Measurements from ENCODE around the gene GAGE2A. TPM values are rescaled to one million over a fixed set of nuclear protein-coding genes. Genes with fewer than 3 reads are reported as not detected.
"Not testable (repeated sequence)": the region's sequence is repeated elsewhere in the genome, so short reads cannot be mapped to it uniquely, and the experiment has no call there.

GAGE2A gene
- total RNA-seq, result not detected in 2 replicates
- not detected in 2 replicates for polyA plus RNA-seq

- not testable (repeated sequence) for H3K36me3 ChIP-seq; H3K27ac ChIP-seq; DNase-seq (ENCODE audit: low read depth in 1 of 2, low spot score in 1 of 2); H3K4me1 ChIP-seq (ENCODE audit: low read depth); H3K4me3 ChIP-seq; H3K27me3 ChIP-seq; H3K9me3 ChIP-seq (ENCODE audit: low read depth)
Measured at GRCh38 chrX:49589196-49589595, at the start of gene GAGE2A. TSS of gene GAGE2A (plus strand) at chrX:49589496. CDS start at chrX:49590651, 1,155 bp downstream.

GRCh38 chrX:49541433-49541832 lies 47.9 kb upstream of the GAGE2A start, which contains the start of gene GAGE12D:
TSS of gene GAGE12D (plus strand) at chrX:49541733. CDS start at chrX:49542888, 1,155 bp downstream.
- H3K4me3 ChIP-seq; H3K27ac ChIP-seq; H3K4me1 ChIP-seq (ENCODE audit: low read depth); H3K36me3 ChIP-seq; DNase-seq (ENCODE audit: low read depth in 1 of 2, low spot score in 1 of 2); H3K27me3 ChIP-seq; H3K9me3 ChIP-seq (ENCODE audit: low read depth): not testable (repeated sequence)

GRCh38 chrX:49550989-49551388 lies 38.3 kb upstream of the GAGE2A start, which contains the start of gene GAGE12E:
TSS of gene GAGE12E (plus strand) at chrX:49551289. CDS start at chrX:49552444, 1,155 bp downstream.
- H3K36me3 ChIP-seq; H3K4me1 ChIP-seq (ENCODE audit: low read depth); H3K9me3 ChIP-seq (ENCODE audit: low read depth); H3K27ac ChIP-seq; H3K4me3 ChIP-seq; H3K27me3 ChIP-seq; DNase-seq (ENCODE audit: low read depth in 1 of 2, low spot score in 1 of 2): not testable (repeated sequence)

GRCh38 chrX:49560542-49560941 lies 28.8 kb upstream of the GAGE2A start, which contains the start of gene GAGE12F:
TSS of gene GAGE12F (plus strand) at chrX:49560842. CDS start at chrX:49561997, 1,155 bp downstream.
- H3K4me1 ChIP-seq (ENCODE audit: low read depth); H3K9me3 ChIP-seq (ENCODE audit: low read depth); H3K27ac ChIP-seq; H3K27me3 ChIP-seq; H3K36me3 ChIP-seq; DNase-seq (ENCODE audit: low read depth in 1 of 2, low spot score in 1 of 2); H3K4me3 ChIP-seq: not testable (repeated sequence)

GRCh38 chrX:49568728-49569127 lies 20.6 kb upstream of the GAGE2A start:
- not testable (repeated sequence) for DNase-seq (ENCODE audit: low read depth in 1 of 2, low spot score in 1 of 2); H3K9me3 ChIP-seq (ENCODE audit: low read depth); H3K4me1 ChIP-seq (ENCODE audit: low read depth); H3K27ac ChIP-seq; H3K36me3 ChIP-seq; H3K4me3 ChIP-seq; H3K27me3 ChIP-seq

GRCh38 chrX:49569152-49569551 lies 20.1 kb upstream of the GAGE2A start:
- H3K4me1 ChIP-seq (ENCODE audit: low read depth); H3K27me3 ChIP-seq; H3K9me3 ChIP-seq (ENCODE audit: low read depth); H3K27ac ChIP-seq; DNase-seq (ENCODE audit: low read depth in 1 of 2, low spot score in 1 of 2); H3K36me3 ChIP-seq; H3K4me3 ChIP-seq: not testable (repeated sequence)

GRCh38 chrX:49570100-49570499 lies 19.2 kb upstream of the GAGE2A start, which contains the start of gene GAGE12G:
TSS of gene GAGE12G (plus strand) at chrX:49570400. CDS start at chrX:49571555, 1,155 bp downstream.
- not testable (repeated sequence) for DNase-seq (ENCODE audit: low read depth in 1 of 2, low spot score in 1 of 2); H3K36me3 ChIP-seq; H3K4me1 ChIP-seq (ENCODE audit: low read depth); H3K27ac ChIP-seq; H3K27me3 ChIP-seq; H3K4me3 ChIP-seq; H3K9me3 ChIP-seq (ENCODE audit: low read depth)

- not testable (repeated sequence) for H3K27me3 ChIP-seq; DNase-seq (ENCODE audit: low read depth in 1 of 2, low spot score in 1 of 2); H3K9me3 ChIP-seq (ENCODE audit: low read depth)
Measured at GRCh38 chrX:49579649-49580048, 9.6 kb upstream of the GAGE2A start, which contains the start of gene GAGE12H. TSS of gene GAGE12H (plus strand) at chrX:49579949. CDS start at chrX:49581104, 1,155 bp downstream.

GRCh38 chrX:49589769-49590478 lies 628 bp downstream of the GAGE2A start:
- not testable (repeated sequence) for DNase-seq (ENCODE audit: low read depth in 1 of 2, low spot score in 1 of 2)

More at GRCh38 chrX:49579649-49580048, 9.6 kb upstream of the GAGE2A start, which contains the start of gene GAGE12H:
- H3K4me3 ChIP-seq; H3K4me1 ChIP-seq (ENCODE audit: low read depth); H3K36me3 ChIP-seq; H3K27ac ChIP-seq: not testable (repeated sequence)

GRCh38 chrX:49590488-49590887 lies 1.2 kb downstream of the GAGE2A start:
- not testable (repeated sequence) for H3K27ac ChIP-seq; H3K9me3 ChIP-seq (ENCODE audit: low read depth)

More at GRCh38 chrX:49589769-49590478, 628 bp downstream of the GAGE2A start:
- not testable (repeated sequence) for H3K4me3 ChIP-seq; H3K27me3 ChIP-seq; H3K27ac ChIP-seq; H3K4me1 ChIP-seq (ENCODE audit: low read depth); H3K36me3 ChIP-seq; H3K9me3 ChIP-seq (ENCODE audit: low read depth)

GRCh38 chrX:49598720-49599119 lies 9.4 kb downstream of the GAGE2A start, which contains the start of gene GAGE1:
TSS of gene GAGE1 (plus strand) at chrX:49599020. CDS start at chrX:49600175, 1,155 bp downstream.
- DNase-seq (ENCODE audit: low read depth in 1 of 2, low spot score in 1 of 2); H3K36me3 ChIP-seq; H3K4me3 ChIP-seq; H3K27ac ChIP-seq; H3K27me3 ChIP-seq; H3K4me1 ChIP-seq (ENCODE audit: low read depth); H3K9me3 ChIP-seq (ENCODE audit: low read depth): not testable (repeated sequence)

More at GRCh38 chrX:49590488-49590887, 1.2 kb downstream of the GAGE2A start:
- not testable (repeated sequence) for DNase-seq (ENCODE audit: low read depth in 1 of 2, low spot score in 1 of 2); H3K36me3 ChIP-seq; H3K4me3 ChIP-seq; H3K27me3 ChIP-seq; H3K4me1 ChIP-seq (ENCODE audit: low read depth)

Data from cardiac muscle cell (in vitro differentiated cells and primary cell).